ENCODE results near the gene MAS1.

Gene MAS1

DNA sequence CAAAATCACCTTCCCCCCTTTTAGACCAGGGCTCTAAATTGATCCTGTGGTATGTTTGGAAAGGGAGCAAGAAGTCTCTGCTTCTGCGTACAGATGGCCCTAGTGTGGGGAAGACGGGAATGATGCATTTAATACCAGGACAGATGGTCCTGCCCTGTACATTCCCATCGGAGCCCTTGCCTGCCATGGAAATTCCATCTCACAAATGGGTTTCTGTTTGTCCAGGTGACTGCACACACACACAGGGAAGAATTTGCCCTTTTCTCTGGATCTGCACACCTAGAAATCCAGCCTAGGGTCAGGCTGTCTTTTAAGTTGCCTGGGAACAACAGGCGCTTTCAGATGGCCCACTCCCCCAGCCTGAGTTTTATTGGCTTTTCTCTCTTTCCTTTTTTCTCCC lies 1.3 kb downstream of the MAS1 start:
- DNase-seq (ENCODE audit: low spot score) = no peak
- Histone ChIP-seq H3K4me3 (no peak overlapping the region), H3K27ac (no peak overlapping the region)
- TF ChIP-seq, protein P1, sequence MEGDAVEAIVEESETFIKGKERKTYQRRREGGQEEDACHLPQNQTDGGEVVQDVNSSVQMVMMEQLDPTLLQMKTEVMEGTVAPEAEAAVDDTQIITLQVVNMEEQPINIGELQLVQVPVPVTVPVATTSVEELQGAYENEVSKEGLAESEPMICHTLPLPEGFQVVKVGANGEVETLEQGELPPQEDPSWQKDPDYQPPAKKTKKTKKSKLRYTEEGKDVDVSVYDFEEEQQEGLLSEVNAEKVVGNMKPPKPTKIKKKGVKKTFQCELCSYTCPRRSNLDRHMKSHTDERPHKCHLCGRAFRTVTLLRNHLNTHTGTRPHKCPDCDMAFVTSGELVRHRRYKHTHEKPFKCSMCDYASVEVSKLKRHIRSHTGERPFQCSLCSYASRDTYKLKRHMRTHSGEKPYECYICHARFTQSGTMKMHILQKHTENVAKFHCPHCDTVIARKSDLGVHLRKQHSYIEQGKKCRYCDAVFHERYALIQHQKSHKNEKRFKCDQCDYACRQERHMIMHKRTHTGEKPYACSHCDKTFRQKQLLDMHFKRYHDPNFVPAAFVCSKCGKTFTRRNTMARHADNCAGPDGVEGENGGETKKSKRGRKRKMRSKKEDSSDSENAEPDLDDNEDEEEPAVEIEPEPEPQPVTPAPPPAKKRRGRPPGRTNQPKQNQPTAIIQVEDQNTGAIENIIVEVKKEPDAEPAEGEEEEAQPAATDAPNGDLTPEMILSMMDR (IDR thresholded peaks at IDR 0.05) = no peak

DNA sequence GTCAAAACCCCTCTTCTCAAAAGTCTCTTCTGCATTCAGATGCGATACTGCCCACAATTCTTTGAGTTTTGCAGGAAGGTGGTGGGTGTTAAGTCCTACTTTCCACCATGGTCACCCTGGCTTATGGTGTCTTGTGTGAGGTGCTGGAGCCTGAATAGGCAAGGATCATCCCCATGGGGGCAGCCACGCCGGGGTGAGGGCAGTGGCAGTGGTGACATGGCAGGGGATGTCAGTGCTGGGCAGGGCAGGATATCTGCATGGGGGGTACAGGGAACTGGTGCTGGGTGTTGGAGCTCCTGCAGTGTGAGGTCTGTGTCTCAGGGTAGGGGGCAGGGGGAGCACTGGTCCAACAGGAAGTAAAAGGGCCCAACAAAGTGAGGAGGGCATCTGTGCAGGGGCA lies 2.3 kb downstream of the MAS1 start:
- no peak overlapping the region for H3K4me3 ChIP-seq
- peak; percentile 46 for DNase-seq (ENCODE audit: low spot score)
- H3K27ac ChIP-seq = no peak overlapping the region
- TF ChIP-seq, protein P1 (IDR thresholded peaks at IDR 0.05) = no peak

DNA sequence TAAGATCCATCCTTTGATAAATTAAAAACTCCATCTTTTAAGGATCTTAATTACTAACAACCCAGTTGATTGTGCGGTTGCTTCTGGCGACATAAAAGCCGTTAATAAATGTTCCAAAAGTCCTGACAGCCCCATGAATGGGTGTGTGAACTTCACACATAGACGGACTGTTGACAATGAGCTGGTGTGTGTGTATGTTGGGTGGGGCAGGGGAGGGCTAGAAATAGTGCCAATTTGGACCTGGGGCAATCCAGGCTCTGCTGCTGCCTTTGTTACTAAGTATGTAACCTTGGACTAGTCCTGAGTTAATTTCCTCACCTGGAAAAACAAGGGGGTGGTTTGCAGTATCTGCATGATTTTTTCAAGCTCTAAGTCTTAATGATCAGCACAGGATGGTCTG lies 4.2 kb downstream of the MAS1 start:
- DNase-seq (ENCODE audit: low spot score) = no peak
- no peak overlapping the region for H3K4me3 ChIP-seq
- TF ChIP-seq, protein P1 (IDR thresholded peaks at IDR 0.05) = no peak
- no peak overlapping the region for H3K27ac ChIP-seq

DNA sequence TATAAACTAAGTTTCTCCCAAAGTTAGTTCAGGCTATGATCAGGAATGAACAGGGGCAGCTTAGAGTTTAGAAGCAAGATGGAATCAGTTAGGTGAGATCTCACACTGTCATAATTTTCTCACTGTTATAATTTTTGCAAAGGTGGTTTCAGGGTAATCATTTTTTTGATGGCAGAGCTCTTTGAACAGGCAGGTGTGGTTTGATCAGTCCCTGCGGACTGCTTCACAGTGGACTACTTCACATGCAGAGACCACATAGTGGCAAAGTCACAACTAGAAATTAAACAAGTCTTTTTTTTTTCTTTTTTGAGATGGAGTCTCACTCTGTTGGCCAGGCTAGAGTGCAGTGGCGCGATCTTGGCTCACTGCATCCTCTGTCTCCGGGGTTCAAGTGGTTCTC lies 6.8 kb downstream of the MAS1 start:
- TF ChIP-seq, protein P1 (IDR thresholded peaks at IDR 0.05) = no peak
- no peak overlapping the region for H3K4me3 ChIP-seq
- no peak for DNase-seq (ENCODE audit: low spot score)
- H3K27ac ChIP-seq = no peak overlapping the region

DNA sequence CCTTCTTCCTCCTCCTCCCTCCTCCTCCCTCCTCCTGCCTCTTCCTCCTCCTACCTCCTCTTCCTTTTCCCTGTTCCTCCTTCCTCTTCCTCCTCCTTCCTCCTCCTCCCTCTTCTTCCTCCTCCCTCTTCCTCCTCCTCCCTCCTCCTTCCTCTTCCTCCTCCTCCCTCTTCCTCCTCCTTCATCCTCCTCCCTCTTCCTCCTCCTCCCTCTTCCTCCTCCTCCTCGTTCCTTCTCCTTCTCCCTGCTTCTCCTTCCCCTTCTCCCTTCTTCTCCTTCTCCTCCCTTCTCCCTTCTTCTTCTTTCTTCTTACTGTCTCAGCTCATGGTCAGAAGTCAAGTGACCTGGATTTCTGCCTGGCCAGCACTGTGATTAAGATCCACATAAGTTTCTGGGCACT lies 7.7 kb downstream of the MAS1 start:
- no peak overlapping the region for H3K4me3 ChIP-seq
- H3K27ac ChIP-seq = no peak overlapping the region
- TF ChIP-seq, protein P1 (IDR thresholded peaks at IDR 0.05) = no peak
- DNase-seq (ENCODE audit: low spot score) = no peak

DNA sequence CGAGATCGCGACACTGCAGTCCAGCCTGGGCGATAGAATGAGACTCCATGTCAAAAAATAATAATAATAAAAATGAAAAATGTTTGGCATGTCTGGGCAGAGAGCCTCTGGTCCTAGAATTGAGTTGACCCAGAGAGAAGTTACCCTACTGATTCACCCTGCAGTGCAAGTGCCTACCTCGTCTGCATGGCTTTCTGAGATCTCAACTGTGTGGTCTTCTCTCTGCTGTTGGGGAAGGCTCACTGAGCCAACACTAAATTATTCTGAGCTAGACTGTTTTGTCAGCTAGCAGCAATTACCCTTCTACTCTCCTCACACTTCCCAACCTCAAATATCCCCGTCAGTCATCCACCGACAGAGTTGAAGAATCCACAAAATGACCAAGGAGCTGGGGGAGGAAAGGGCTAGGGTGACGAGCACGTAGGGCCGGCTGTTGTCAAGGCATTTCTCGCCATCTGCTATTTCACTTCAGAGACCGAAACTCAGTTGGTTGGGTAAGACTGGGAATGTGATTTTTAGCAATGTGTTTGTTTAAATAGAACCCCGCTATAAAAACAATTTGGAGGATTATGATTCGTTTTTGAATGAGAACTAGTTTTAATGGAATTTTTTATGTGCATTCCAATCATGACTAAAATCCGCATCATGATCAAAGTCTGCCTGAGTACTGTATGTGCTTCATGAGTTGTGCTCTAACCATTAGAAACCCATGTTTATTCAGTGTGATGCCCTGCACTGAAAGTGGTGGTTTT lies 9.4 kb downstream of the MAS1 start:
- no peak overlapping the region for H3K27ac ChIP-seq
- peak overlapping the region; percentile 21 for H3K4me3 ChIP-seq
- TF ChIP-seq, protein P1 (IDR thresholded peaks at IDR 0.05) = no peak
- no peak for DNase-seq (ENCODE audit: low spot score)

DNA sequence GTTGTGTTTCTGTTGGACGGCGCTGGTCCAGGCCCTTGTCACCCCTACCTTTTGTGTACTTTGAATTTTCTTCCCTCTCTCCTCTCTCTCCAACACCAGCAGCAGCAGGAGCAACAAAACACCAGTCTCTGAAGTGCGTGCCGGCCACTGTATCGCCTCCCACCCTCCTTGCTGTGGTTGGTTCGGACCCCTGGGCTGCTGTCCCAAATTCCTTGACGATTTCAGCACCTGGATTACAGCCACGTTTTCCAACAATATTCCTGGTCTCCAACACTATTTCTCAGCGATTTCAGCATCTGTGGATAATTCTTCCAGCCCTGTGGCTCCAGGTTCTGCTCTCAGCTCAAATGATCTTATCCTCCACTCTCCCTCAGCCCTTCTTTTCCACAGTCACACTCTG lies 11.8 kb downstream of the MAS1 start:
- DNase-seq (ENCODE audit: low spot score) = no peak
- TF ChIP-seq, protein P1 (IDR thresholded peaks at IDR 0.05) = no peak
- Histone ChIP-seq H3K4me3 (no peak overlapping the region), H3K27ac (no peak overlapping the region)

All from coronary artery (tissue), 2 donors.